ENCODE results near the gene ERO1B.
"Not testable (repeated sequence)": the region's sequence is repeated elsewhere in the genome, so short reads cannot be mapped to it uniquely, and the experiment has no call there.

ERO1B gene

DNA sequence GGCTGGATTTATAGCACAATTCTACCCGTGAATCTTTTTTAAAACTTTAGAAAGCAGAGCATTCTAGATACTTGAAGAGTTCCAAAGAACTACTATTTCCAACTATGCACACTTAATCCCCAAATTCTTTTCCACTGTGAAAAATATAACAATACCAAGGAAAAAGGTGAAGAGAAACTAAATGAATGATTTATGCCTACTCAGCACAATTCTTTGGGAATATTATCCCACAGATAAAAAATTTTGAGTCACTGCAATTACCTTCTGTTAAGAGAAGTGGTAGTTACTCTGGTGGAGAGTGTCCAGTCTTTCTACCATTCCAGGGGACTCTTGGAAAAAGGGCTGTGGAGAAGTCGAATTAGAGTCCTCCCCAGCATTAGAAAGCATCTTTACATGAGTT, 39.2 kb downstream of the ERO1B start:
- DNase-seq = no peak

DNA sequence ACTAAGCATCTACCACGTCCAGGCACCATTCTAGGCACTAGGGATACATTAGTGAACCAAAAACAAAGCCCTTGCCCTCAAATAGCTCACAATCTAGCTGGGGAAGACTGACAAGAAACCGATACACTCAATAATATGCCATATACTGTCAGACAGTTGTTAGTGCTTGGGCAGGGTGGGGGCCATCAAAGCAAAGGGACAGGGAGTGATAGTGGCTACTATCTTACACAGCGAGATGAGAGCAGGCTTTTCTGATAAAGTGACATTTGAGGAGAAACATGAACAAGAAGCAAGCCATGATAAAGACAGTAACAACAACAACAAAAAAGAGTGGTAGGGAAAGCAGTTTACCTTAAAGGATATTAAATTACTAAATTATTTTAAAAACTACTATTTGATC, 41.1 kb downstream of the ERO1B start:
- DNase-seq = no peak

DNA sequence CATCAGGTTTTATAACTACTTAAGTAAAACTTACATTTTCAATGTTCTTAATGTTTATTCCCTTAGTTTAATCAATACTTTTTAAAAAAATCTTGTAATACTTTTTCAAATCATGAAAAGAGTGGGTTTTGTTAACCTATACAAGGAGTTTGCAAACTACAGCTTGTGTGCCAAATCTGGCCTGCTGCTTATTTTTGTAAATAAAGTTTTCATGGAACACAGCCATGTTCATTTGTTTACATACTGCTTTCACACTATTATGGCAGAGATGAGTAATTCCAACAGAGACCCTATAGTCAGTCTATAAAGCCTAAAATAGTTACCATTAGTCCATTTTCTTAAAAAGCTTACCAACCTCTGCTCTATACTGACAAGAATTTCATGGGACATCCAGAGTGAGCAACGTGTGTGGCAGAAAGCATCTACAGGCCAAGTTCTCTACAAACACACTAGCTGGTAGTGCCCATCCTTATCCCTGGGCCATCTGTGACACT, 42.6 kb downstream of the ERO1B start:
- DNase-seq = no peak

DNA sequence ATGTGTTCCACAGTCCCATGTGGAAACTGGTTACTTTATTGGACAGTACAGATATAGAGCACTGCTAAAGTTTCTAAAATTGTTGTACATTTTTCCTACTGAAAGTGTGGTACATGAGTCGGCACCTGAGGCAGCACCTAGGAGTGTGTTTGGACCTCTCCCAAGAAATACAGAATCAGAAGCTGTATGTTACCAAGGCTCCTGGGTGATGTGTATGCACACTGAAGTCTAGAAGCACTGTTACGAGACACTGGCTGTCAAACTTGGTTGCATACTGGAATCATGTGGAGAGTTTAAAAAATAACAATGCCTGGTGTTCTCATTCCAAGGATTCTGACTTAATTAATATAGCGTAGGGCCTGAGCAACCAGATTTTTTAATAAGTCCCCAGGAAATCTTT, 46.6 kb downstream of the ERO1B start:
- DNase-seq = no peak

DNA sequence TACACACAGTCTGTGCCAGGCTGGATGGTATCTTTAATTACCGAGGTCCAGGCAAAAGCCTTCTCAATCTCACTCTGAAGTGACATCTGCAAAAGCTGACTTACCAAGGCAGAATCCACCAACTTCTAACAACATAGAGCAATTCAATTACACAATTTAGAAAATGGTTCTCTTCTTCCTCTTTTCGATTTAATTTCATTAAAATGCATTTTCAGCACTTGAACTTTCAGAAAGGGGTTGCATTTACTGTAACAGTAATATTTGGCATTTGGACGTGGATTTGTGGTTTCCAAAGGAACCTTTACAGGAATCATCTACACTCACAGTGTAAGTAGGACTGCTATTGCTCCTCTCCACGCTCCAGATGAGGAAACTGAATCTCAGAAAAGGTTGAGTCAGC, 53.3 kb downstream of the ERO1B start:
- no peak for DNase-seq

DNA sequence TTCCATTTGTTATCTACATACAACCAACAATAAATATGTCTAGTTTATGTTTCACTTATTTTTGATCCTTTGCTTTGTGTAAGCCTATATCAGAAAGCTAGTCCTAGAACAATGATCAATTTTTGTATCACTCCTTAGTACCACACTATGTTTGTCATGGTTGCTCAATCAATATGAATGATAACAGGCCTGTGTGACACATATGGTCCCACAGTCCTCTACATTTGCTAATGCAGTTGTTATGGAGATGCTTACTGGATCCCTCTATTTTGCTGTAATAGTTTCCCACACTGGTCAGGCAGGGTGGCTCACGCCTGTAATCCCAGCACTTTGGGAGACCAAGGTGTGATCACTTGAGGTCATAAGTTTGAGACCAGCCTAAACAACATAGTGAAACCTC, 59.1 kb downstream of the ERO1B start:
- DNase-seq = no peak

DNA sequence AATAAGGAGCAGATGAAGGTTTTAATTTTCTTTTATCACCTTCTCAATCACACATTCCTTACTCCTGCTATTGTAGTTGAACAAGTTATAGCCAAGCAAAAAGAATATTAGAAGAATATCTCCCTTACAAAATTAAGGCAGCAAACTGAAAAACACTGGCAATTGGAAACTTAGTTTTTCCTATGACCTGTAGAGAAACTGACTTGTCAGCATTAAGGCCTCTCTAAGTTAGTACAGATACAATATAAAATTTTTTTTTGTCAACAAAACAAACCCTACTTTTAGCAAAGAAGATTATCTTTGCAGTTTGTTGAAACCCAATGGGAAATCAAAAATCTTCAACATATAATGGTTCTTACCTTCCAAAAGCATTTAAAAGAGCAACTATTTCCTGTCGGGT, 61.3 kb downstream of the ERO1B start:
- DNase-seq = no peak

DNA sequence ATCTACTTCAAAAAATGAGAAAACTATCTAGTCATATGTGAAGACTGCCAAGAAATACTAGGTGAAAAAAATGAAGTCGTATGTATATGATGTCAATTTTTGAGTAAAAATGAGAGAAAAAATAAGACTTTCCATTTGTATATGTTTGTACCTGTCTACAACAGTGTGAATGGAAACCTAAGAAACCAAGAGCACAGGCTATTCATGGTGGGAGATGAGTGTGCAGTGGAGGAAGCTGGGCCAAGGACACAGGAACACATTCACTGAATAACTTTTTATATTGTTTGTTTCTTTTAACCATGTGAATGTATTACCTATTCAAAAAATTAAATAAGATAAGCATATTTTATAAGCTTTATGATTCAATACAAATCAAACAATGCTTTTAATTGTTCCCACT, 67.0 kb downstream of the ERO1B start:
- DNase-seq = no peak

DNA sequence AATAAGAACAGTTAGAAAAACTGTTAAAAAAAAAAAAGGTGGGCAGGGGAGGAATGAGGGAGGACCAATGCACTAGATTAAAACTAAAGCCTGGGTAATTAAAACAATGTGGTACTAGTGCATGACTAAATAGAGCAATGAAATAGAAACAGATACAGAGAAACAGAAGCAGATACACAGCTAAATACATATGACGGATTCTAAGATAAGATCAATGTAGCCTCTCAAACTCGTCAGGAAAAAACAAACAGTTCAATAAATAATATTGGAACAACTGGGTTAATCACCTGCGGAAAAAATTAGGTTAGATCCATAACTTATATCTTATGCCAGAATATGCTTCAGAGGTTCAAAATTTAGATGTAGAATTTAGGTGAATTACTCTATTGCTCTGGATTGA, 68.2 kb downstream of the ERO1B start:
- DNase-seq = no peak

DNA sequence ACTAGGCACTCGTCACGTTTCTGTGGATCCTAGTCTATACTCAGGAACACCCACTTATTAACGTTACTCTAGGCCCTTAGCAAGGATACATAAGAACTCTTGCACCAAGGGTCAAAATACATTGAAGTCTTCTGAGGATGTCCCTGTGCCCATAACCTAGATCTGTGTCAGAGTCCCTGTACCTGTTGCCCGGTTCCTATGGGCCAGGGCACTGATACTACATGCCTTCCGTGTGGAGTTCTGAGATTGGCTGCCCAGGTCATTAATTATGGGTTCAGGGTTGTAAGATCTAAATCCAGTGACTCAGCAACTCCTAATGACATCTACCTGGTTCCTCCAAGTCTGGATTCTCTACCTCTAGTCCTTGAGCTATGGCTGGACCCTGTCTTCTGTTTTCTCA, 69.9 kb downstream of the ERO1B start:
- DNase-seq = no peak

DNA sequence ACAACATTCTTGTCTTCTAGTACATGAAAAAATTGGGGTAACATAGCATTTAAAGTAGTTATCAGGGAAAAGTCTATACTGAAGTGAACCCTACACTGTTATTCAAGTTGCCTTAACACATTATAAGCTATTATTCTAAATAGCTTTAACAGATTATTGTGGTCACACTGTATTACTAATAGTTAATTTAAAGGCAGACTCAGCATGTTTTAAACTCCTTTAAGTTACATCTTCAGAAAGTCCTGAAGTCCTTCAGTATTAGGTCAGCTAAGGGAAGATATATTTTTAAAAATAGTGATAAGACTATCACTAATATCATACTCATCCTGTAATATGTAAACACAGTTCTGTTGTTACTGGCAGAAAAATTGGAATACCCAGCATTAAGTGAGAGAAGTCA, 72.0 kb downstream of the ERO1B start:
- DNase-seq = no peak

DNA sequence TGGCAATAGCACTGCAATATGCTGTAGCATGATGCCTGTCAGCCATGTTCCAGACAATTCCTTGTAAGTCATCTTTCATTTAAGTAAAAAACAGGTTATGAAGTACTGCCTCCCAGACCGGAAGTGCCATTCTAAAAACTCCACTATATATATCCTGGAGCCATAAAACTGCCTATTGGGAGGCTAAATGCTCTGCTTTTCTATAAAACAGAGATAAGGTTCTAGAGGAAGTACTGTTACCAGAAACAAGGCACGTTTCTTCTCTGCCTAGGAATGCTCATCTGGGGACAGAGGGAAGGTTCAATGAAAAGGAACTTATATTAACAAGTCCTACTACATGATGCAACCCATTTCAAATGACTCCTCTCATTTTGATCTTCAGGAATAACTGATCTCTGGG, 72.6 kb downstream of the ERO1B start:
- DNase-seq = no peak

DNA sequence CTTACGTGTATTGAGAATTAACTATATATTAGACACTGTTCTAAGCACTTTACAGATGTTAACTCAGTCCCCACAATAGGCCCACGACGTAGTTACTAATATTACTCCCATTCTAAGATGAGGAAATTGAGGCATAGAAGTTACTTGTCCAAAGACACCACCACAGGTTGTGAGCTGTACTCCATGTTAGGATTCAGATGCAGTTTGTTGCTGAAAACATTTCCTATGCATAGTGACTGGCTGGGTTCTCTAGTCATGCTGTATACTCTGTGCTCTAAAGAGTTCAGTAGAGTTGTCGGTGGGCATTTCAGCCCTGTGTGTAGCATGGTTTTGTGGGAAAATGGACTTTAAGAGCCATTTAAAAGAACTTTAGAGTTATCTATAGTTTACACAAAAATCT, 74.2 kb downstream of the ERO1B start:
- no peak for DNase-seq

DNA sequence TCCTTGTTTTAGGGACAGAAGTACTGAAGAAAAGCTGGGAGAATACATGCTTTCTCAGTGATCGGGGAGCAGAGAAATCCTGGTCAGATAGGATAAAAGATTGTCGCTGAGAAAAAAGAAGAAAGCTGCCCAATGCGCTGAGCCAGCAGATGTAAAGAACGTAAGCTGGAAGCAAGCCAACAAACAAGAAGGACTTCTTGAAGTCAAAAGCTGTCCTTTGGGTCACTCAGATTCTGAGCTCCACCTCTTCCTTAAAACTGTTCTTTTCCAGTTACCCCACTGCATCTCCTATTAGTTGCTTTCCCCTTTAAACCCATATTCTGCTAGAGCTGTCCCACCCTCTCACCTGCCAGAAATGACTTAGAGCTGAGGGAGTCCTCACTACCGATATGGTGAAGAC, 74.6 kb downstream of the ERO1B start:
- DNase-seq = no peak

DNA sequence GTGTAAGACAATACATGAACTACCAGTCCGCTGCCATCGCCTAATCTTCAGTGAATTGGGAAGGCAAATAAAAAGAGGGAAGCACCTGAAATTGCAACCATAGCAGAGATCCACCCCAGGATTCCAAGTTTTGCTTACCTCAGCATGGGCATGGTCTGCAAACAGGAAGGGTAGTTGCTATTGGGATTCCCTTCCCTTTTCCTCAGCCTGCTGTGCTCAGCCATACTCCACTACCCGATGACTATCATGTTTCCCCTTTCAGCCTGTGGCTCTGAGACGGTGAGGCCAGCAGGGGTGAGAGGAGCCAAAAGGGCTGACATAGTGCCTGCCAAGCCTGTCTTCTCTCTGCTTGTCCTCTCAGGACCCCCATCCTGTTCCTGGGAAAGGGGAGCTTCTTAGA, 75.2 kb downstream of the ERO1B start:
- DNase-seq = no peak

DNA sequence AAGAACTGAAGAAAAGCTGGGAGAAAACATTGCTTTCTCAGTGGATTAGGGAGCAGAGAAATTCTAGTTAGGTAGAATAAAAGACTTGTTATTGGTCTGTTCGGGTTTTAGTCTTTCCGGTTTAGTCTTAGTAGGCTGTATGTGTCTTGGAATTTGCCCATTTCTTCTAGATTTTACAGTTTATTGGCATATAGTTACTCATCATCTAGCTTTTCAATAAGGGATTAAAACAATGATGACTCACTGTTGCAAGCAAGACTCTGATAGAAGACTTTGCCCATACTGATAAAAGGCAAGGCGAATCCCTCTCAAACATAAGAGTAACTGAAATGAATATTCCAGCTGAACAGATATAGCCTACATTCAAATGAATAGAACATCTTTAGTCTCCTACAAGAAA, 77.1 kb downstream of the ERO1B start:
- DNase-seq = no peak

DNA sequence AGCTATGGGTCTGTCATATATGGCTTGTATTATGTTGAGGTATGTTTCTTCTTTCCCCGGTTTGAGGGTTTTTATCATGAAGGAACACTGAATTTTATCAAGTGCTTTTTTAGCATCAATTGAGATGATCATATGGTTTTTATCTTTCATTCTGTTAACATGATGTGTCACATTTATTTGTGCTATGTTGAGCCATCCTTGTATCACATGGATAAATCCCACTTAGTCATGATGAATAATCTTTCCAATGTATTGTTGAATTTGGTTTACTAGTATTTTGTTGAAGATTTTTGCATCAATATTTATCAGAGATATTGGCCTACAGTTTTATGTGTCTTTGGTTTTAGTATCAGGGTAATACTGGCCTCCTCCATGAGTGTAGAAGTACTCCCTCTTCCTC, 77.7 kb downstream of the ERO1B start:
- no peak for DNase-seq

DNA sequence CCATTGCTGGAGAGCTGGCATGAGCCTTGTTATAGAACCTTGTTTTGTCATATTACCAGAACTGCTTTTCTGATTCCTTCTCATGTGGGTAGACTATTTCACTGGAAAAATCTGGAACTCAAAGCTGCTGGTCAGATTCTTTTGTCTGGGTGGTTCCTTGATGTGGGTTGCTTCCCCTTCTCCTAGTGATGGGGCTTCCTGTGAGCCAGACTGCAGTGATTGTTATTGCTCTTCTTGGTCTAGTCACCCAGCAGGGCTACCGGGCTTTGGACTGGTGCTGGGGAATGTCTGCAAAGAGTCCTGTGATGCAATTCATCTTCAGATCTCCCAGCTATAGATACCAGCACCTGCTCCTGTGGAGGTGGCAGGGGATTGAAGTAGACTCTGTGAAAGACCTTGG, 80.0 kb downstream of the ERO1B start:
- no peak for DNase-seq

DNA sequence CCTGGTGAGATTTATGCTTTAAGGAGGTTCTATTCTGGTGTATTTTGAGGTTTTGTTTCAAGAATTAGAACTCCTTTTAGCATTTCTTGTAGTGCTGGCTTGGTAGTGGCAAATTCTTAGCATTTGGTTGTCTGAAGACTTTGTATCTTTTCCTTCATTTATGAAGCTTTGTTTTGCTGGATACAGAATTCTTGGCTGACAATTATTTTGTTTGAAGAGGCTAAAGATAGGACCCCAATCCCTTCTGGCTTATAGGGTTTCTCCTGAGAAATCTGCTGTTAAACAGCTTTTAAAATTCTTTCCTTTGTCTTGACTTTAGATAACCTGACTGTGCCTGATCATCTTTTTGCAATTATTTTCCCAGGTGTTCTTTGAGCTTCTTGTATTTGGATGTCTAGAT, 80.8 kb downstream of the ERO1B start:
- DNase-seq = no peak

DNA sequence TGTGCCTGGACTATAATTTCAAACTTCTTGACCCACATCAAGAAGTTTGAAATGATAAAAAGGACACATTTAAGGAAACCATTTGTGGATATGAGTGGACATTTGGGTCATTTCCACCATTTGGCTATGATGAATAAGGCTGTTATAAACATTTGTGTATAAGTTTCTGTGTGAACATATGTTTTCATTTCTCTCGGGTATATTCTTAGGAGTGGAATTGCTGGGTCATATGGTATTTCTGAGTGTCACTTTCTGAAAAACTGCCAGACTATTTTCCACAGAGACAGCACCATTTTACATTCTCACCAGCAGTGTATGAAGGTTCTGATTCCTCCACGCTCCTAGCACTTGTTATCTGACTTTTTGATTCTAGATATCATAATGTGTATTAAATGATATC, 88.6 kb downstream of the ERO1B start:
- DNase-seq = no peak

DNA sequence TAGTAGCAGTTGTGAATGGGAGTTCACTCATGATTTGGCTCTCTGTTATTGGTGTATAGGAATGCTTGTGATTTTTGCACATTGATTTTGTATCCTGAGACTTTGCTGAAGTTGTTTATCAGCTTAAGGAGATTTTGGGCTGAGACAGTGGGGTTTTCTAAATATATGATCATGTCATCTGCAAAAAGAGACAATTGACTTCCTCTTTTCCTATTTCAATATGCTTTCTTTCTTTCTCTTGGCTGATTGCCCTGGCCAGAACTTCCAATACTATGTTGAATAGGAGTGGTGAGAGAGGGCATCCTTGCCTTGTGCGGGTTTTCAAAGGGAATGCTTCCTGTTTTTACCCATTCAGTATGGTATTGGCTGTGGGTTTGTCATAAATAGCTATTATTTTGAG, 93.7 kb downstream of the ERO1B start:
- DNase-seq = not testable (repeated sequence)

DNA sequence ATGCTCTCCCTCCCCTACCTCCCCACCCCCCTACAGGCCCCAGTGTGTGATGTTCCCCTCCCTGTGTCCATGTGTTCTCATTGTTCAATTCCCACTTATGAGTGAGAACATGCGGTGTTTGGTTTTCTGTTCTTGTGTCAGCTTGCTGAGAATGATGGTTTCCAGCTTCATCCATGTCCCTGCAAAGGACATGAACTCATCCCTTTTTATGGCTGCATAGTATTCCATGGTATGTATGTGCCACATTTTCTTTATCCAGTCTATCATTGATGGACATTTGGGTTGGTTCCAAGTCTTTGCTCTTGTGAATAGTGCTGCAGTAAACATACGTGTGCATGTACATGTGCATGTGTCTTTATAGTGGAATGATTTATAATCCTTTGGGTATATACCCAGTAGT, 95.3 kb downstream of the ERO1B start:
- DNase-seq = not testable (repeated sequence)

DNA sequence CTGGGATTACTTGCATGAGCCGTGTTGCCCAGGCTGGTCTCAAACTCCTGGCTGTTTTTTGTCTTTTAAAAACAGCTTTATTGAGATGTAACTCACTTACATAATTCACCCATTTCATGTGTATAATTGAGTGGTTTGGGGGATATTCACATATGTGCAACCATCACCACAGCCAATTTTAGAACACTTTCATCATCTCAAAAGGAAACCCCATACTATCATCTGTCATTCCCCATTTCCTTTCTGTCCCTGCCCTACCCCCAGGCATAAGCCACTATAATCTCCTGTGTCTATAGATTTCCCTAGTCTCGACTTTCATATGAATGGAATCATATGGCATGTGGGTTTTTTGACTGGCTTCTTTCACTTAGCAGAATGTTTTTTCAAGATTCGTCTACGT, 96.1 kb downstream of the ERO1B start:
- DNase-seq = no peak

DNA sequence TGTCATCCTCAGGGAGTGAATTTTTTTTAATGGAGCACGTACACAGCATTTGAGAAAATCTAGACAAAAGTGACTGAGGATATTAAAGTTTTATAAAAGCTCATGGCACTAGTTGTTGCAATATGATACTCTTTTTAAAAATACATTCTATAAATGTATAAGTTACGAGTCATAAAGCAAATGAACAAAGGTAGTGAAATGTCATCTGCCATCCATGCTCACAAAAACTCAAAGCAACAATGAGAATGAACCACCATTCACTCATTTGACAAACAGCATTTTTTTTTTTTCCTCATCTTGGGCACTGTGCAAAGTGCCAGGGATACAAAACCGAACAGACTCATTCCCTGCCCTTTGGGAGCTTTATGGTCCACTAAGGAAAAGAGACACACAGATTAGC, 100.7 kb downstream of the ERO1B start:
- no peak for DNase-seq

DNA sequence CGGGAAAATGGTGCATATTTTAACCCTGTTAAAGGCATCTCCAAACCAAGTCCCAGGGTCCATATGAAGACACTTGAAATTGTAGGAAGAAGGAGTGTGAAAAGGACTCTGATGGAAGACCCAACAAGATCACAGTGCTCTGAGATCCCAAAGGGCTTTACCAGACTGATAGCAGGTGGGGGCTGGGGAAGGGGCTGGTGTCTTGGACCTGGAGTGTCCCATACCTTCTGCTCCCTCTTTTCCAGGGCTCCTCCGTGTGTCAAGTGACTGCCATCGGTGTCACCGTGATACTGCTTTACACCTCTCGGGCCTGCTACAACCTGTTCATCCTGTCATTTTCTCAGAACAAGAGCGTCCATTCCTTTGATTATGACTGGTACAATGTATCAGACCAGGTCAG, 102.1 kb downstream of the ERO1B start:
- no peak for DNase-seq
